SK-N-DZ (cell line): ENCODE data around the gene BBLN. TPM values are rescaled to one million over a fixed set of nuclear protein-coding genes. Genes with fewer than 3 reads are reported as not detected.
"Not testable (repeated sequence)": the region's sequence is repeated elsewhere in the genome, so short reads cannot be mapped to it uniquely, and the experiment has no call there.

Experiments used
- DNase-seq: peaks from one replicate; pipeline ENCODE4 v3.0.0-alpha.2; 2015; ENCODE audit warnings: low spot score
- polyA plus RNA-seq, 2 experiments: library from polyadenylated mRNA; depleted of rRNA; stranded (reverse); fragments of >200 nt; gene quantifications; 2 replicates each; pipeline ENCODE4 v1.2.3, GENCODE V29; 2014

Gene BBLN
- polyA plus RNA-seq (2014; cell fraction: cytosol; rRNA removed): 217 and 266 TPM in 2 replicates
- polyA plus RNA-seq (2014; cell fraction: nucleus; rRNA removed): 151 and 172 TPM in 2 replicates

GRCh38 chr9:128159784-128160602 lies at the start of gene BBLN:
TSS of gene BBLN (plus strand) at chr9:128160265. CDS start at chr9:128160408, 143 bp downstream.
- DNase-seq: peak; percentile 91

GRCh38 chr9:128111726-128112125 lies 48.3 kb upstream of the BBLN start:
- DNase-seq: not testable (repeated sequence)

- DNase-seq: no peak
Observed at GRCh38 chr9:128113526-128114325, 46.3 kb upstream of the BBLN start.

GRCh38 chr9:128114326-128115186 lies 45.5 kb upstream of the BBLN start:
- DNase-seq: no peak

- DNase-seq: no peak
Observed at GRCh38 chr9:128115187-128116103, 44.6 kb upstream of the BBLN start.

GRCh38 chr9:128116104-128117083 lies 43.7 kb upstream of the BBLN start:
- DNase-seq: no peak

GRCh38 chr9:128117613-128118471 lies 42.2 kb upstream of the BBLN start:
- peak; percentile 91 for DNase-seq

GRCh38 chr9:128118472-128118857 lies 41.6 kb upstream of the BBLN start:
- no peak for DNase-seq

GRCh38 chr9:128118971-128119665 lies 40.9 kb upstream of the BBLN start:
- no peak for DNase-seq

- no peak for DNase-seq
Observed at GRCh38 chr9:128120061-128120740, 39.9 kb upstream of the BBLN start.

- no peak for DNase-seq
Observed at GRCh38 chr9:128120741-128121465, 39.2 kb upstream of the BBLN start.

GRCh38 chr9:128121466-128121810 lies 38.6 kb upstream of the BBLN start:
- DNase-seq: no peak

GRCh38 chr9:128121924-128122808 lies 37.9 kb upstream of the BBLN start:
- no peak for DNase-seq

GRCh38 chr9:128122809-128123175 lies 37.3 kb upstream of the BBLN start:
- no peak for DNase-seq

- DNase-seq: no peak
Observed at GRCh38 chr9:128123451-128124080, 36.5 kb upstream of the BBLN start.
